SU-DHL-6 (cell line): ENCODE results near the gene VPS52.
A peak's percentile ranks its signal among the peaks of the same experiment; 100 is the strongest.

Experiments
- H2AFZ ChIP-seq: fragments of 200-600 bp; sonication (generic); 2 replicates; pipeline ENCODE4 v1.6.1; 2014; ENCODE audit warnings: low read depth, mild to moderate bottlenecking, moderate library complexity, mixed read lengths, antibody characterized with exemption, low read length; ENCODE audit not compliant: severe bottlenecking
- H3F3A ChIP-seq: fragments of 200-600 bp; shearing (Covaris generic); 2 replicates; pipeline ENCODE4 v1.6.0; 2016; ENCODE audit warnings: antibody characterized with exemption, mild to moderate bottlenecking; ENCODE audit not compliant: insufficient read depth
- H3K27ac ChIP-seq: fragments of 200-600 bp; sonication (generic); 2 replicates; pipeline ENCODE4 v1.5.1; 2016; ENCODE audit warnings: low read depth, mild to moderate bottlenecking, low read length, moderate library complexity, mixed read lengths
- H3K27me3 ChIP-seq: fragments of 200-600 bp; sonication (generic), shearing (Covaris generic); 2 replicates; pipeline ENCODE4 v1.6.0; 2014; ENCODE audit warnings: mild to moderate bottlenecking, low read length
- H3K36me3 ChIP-seq: fragments of 200-600 bp; sonication (generic); 2 replicates; pipeline ENCODE4 v1.6.1; 2014; ENCODE audit warnings: mild to moderate bottlenecking, low read length, mixed read lengths
- H3K4me2 ChIP-seq: fragments of 300-600, 200-600 bp; shearing (Covaris generic), sonication (generic); 2 replicates; pipeline ENCODE4 v1.6.0; 2014; ENCODE audit warnings: low read length, low read depth, mild to moderate bottlenecking; ENCODE audit not compliant: poor library complexity, severe bottlenecking
- H3K4me3 ChIP-seq: fragments of 200-600 bp; sonication (generic); 2 replicates; pipeline ENCODE4 v1.5.1; 2014; ENCODE audit warnings: antibody characterized with exemption, low read length, mild to moderate bottlenecking, mixed read lengths; ENCODE audit not compliant: insufficient read depth, poor library complexity, severe bottlenecking
- H3K79me2 ChIP-seq: fragments of 200-600 bp; sonication (generic); 2 replicates; pipeline ENCODE4 v1.6.1; 2014; ENCODE audit warnings: mild to moderate bottlenecking, low read length, moderate library complexity; ENCODE audit not compliant: insufficient read depth
- H3K9ac ChIP-seq: fragments of 200-600 bp; sonication (generic); 2 replicates; pipeline ENCODE4 v1.7.0; 2014; ENCODE audit warnings: mild to moderate bottlenecking, low read length
- H3K9me2 ChIP-seq: fragments of 200-600 bp; sonication (generic); replicated peaks from 2 replicates; pipeline ENCODE4 v1.6.1; 2014; ENCODE audit warnings: low read length; ENCODE audit not compliant: insufficient read depth
- H3K9me3 ChIP-seq: fragments of 200-600 bp; sonication (generic); 2 replicates; pipeline ENCODE4 v1.6.1; 2014; ENCODE audit warnings: low read length, mixed read lengths; ENCODE audit not compliant: insufficient read depth
- H4K20me1 ChIP-seq: fragments of 200-600 bp; sonication (generic); 2 replicates; pipeline ENCODE4 v1.6.1; 2014; ENCODE audit warnings: low read depth, mild to moderate bottlenecking, antibody characterized with exemption, low read length, moderate library complexity, mixed read lengths
- EZH2phosphoT487 ChIP-seq: fragments of 200-600 bp; sonication (generic), shearing (Covaris generic); conservative IDR thresholded peaks from 2 replicates; pipeline ENCODE4 v1.6.1; 2018; ENCODE audit warnings: mild to moderate bottlenecking, antibody characterized with exemption, low read length, moderate library complexity, mixed read lengths
- TF ChIP-seq, protein P1 (sequence below): fragments of 200-600 bp; sonication (generic); IDR thresholded peaks from one replicate; pipeline ENCODE4 v1.5.1; 2017; ENCODE audit warnings: antibody characterized with exemption, mild to moderate bottlenecking, low read length, moderate library complexity; ENCODE audit not compliant: insufficient read depth, poor library complexity, severe bottlenecking

Gene VPS52

DNA sequence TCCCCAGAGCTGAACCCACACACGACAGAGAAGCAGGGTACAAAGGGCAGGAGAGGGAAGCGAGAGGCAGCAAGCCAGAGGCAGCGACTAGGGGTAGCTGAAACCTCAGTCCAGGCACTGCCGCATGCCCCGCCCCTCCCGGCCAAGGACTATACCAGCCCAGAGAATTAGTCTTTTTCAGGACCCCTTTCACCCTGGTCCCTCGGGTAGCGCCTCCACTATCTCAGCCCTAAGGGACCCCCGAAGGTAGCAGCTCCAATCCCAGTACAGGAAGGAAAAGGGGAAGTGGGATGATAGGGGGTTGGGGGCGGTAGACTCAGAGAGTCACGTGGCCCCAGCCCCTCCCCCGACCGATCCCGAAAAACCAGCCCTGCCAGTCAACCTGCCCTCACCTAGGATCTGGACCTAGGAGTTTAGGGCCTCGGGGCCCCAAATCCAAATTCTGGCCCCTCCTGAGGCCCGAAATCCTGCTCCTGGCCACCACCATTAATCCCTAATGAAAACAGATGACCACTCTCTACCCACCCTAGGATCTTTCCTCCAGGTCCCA lies 25.8 kb upstream of the VPS52 start:
- H3K4me3 ChIP-seq, result peak overlapping the region; percentile 36
- H2AFZ ChIP-seq, result no peak overlapping the region
- peak overlapping the region; percentile 42 for H3K27ac ChIP-seq
- no peaks in the 10 kb centered on the region for H3K36me3 ChIP-seq
- TF ChIP-seq, protein P1, sequence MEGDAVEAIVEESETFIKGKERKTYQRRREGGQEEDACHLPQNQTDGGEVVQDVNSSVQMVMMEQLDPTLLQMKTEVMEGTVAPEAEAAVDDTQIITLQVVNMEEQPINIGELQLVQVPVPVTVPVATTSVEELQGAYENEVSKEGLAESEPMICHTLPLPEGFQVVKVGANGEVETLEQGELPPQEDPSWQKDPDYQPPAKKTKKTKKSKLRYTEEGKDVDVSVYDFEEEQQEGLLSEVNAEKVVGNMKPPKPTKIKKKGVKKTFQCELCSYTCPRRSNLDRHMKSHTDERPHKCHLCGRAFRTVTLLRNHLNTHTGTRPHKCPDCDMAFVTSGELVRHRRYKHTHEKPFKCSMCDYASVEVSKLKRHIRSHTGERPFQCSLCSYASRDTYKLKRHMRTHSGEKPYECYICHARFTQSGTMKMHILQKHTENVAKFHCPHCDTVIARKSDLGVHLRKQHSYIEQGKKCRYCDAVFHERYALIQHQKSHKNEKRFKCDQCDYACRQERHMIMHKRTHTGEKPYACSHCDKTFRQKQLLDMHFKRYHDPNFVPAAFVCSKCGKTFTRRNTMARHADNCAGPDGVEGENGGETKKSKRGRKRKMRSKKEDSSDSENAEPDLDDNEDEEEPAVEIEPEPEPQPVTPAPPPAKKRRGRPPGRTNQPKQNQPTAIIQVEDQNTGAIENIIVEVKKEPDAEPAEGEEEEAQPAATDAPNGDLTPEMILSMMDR, result no peak
- no peak for TF ChIP-seq EZH2phosphoT487
- H3K9ac ChIP-seq, result peak overlapping the region; percentile 96; the same call in 1 of the 2 replicates
- H4K20me1 ChIP-seq, result no peaks in the 10 kb centered on the region
- no peaks in the 10 kb centered on the region for H3K9me2 ChIP-seq
- H3K79me2 ChIP-seq, result peaks cover 20% of the 10 kb centered on the region
- no peaks in the 10 kb centered on the region for H3K9me3 ChIP-seq
- peaks cover 26% of the 10 kb centered on the region for H3F3A ChIP-seq
- no peaks in the 10 kb centered on the region for H3K27me3 ChIP-seq
- H3K4me2 ChIP-seq, result peak overlapping the region; percentile 90

DNA sequence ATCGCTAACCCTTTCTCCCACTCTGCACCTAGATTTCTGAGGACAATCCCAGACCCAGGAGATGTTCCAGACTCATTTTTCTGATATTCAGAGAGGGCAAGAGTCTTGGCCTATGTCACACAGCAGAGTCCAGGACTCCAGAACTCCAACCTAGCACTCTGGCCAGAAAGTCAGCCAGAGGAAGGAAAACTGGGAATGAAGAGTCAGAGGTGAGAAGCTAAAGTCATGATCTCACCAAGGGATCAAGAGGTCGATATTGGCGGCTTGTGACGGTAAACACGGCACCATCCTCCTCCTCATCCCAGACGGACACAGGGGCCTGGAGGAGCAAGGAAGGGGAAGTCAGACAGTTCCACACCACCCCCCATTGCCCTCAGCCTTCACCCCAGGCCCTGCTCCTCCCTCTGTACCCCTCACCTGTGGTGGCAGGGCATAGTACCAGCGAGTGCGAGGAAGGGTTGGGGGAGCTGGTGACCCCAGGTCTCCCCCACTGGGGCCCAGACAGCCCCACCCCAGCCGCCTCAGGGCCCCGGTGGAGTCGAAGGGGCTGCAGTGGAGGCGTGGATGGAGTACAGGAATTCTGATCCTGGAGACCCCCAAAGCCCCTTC lies 25.2 kb upstream of the VPS52 start:
- Histone ChIP-seq H3K9ac (no peak overlapping the region), H3K27ac (no peak overlapping the region), H3K4me2 (peak overlapping the region; percentile 90), H4K20me1 (no peaks in the 10 kb centered on the region), H3K36me3 (no peaks in the 10 kb centered on the region), H3K4me3 (no peak overlapping the region), H3K27me3 (no peaks in the 10 kb centered on the region), H3K9me3 (no peaks in the 10 kb centered on the region), H3F3A (peaks cover 26% of the 10 kb centered on the region), H2AFZ (no peak overlapping the region), H3K79me2 (peaks cover 20% of the 10 kb centered on the region), H3K9me2 (no peaks in the 10 kb centered on the region)
- TF ChIP-seq EZH2phosphoT487, result no peak
- TF ChIP-seq, protein P1, result no peak

DNA sequence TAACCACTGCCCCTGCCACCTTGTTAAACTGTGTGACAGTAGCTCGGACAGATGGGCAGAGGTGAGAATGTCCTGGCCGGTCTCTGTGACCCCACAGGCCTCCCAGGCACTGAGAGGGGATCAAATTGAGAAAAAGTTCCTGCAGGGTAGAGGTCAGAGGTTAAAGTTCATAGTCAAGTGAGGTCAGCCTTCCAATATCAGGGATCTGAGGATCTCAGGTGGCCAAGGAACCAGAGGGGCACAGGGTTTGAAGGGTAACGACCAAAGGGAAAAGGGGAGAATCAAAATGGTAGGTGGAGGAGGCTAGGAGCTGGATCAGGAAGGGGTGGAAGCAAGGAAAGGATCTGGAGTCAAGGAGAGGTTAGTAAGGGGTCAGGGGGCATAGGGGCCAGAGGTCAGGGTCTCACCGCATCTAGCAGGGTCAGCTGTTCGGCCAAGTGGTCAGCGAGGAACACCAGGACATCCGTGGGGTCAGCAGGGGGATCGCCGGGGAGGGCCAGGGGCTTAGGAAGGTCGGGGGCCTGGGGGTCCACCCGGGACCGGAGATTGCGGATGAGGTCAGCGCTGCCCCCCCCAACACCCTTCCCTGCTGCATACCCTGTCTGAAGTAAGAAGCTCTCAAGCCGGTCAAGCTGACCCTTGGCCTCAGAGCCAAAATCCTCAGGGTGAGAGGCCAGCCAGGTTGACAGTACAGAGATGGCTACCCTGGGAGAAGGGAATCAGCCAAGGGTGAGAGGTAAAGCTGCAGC lies 24.1 kb upstream of the VPS52 start:
- no peaks in the 10 kb centered on the region for H3K36me3 ChIP-seq
- H3K79me2 ChIP-seq, result peaks cover 21% of the 10 kb centered on the region
- H3K9me3 ChIP-seq, result no peaks in the 10 kb centered on the region
- no peaks in the 10 kb centered on the region for H3K27me3 ChIP-seq
- H2AFZ ChIP-seq, result no peak overlapping the region
- TF ChIP-seq, protein P1, result no peak
- TF ChIP-seq EZH2phosphoT487, result no peak
- no peaks in the 10 kb centered on the region for H3K9me2 ChIP-seq
- H3F3A ChIP-seq, result peaks cover 28% of the 10 kb centered on the region
- H3K4me3 ChIP-seq, result no peak overlapping the region
- no peak overlapping the region for H3K9ac ChIP-seq
- H3K4me2 ChIP-seq, result no peak overlapping the region
- no peaks in the 10 kb centered on the region for H4K20me1 ChIP-seq
- no peak overlapping the region for H3K27ac ChIP-seq
